Left hindlimb (tissue), 1 donor: ENCODE measurements around the gene KIAA1217.
A peak's percentile ranks its signal among the peaks of the same experiment; 100 is the strongest.
"Not testable (repeated sequence)": the region's sequence is repeated elsewhere in the genome, so short reads cannot be mapped to it uniquely, and the experiment has no call there.

Source experiments
- DNase-seq: peaks from one replicate; pipeline ENCODE4 v3.0.0-alpha.2; 2018

Gene KIAA1217

DNA sequence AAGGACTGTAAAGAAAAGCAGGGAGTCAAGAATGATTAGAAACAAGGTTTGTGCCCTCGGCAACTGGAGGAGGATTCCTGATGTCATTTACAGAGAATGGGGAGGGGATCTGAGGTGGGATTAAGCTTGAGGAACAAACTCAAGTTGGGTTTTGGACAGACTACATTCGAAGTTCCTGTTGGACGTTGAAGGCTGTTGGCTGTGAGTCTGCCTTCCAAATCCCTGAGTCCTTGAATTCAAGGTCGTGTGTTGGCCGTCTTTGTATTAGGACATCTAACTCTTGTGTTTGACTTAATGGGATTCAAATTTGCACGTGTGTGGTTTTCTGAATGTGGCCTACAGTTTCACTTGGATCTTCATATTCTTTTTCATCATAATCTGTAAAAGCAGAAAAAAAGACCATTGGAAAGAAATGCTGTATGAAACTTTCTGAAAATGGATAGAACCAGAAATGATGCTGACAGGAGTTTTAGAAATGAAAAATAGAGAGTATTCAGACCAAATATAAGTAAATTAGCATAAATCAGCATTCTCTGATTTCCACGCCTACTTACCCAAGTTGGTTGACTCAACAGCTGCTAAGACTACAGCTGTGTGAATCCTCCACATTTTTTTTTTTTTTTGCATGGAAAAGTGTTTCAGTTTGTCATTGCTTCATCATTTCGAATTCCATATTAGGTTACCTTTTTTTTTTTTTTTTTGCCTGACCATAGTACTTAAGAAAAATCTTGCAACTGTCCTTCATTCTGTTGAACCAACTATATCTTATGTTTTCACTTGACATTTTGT lies 94.8 kb downstream of the KIAA1217 start:
- peak; percentile 34 for DNase-seq

DNA sequence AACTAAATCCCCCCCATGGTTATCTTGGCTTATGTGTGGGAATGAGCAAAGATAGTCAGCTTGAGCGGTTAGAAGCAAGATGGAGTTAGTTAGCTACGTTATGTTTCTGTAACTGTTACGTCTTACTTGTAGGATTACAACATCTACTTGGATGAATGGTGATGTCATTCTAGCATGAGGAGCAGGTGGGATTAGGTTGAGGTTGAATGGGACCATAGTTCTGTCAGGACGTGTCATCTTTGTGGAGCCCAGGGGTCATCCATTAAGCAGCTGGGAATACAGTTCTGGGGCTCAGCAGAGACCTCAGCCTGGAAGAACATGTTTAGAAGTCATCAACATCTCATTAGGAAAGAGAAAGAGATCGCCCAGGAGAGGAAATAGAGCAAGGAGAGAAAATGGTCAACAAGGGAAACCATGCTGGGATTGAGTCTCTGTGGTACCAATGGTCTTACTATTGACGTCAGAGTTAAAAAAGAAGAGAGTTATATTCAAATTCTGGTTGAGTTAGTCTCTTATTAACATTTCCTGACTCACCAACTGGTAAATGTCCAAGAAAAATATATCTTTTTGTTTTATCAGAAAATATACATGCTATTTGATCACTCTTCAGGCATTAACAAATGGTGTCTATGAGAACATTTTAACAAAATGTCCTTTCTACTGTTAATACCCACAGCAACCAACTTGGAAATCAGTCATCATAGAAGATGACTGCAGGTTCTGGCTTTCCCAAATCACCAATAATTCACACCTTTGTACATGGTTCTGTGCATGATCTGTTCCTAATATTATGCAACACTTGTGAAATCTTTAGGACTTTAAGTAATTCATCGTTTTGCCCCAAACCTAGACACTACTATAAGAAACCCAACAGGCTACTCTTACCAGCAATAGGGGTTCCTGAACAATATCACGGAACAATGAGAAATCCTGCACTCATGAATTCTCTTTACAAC lies 96.9 kb downstream of the KIAA1217 start:
- DNase-seq = no peak

DNA sequence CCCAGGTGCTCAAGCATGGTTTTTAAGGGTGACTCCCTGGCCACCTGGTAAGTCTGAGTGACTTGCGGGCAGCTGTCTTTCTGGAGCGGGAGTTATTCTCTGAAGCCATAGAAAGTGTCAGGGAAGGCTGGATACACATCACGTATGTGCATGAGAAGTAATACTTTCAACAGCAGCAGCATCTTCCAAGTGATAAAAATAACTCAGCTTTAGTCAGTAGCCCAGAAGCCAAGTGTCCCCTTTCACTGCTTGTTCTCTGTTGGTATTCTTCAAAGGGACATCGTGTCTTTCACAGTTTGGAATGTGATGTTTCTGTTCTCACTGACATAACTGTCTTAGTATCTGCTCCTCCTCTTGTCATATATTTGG lies 97.6 kb downstream of the KIAA1217 start:
- DNase-seq = no peak

DNA sequence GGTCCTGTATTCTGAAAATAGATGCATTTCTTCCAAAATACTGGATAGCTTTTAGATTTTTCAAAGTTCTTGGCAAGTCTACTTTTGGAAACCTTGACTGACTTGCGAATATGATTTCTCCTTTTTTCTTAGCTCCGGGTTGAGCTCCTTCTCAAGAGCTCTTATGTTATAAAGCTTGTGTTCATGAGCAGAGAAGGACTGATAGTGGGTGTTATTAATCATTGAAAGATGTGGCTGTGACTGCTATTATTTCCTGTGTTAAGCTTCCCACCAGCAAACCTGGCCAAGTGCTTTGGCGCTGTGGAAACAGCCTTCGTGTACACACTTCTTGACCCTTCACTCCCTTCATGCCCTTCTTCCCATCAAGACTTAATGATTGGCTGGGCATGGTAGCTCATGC lies 98.2 kb downstream of the KIAA1217 start:
- DNase-seq = peak; percentile 33

DNA sequence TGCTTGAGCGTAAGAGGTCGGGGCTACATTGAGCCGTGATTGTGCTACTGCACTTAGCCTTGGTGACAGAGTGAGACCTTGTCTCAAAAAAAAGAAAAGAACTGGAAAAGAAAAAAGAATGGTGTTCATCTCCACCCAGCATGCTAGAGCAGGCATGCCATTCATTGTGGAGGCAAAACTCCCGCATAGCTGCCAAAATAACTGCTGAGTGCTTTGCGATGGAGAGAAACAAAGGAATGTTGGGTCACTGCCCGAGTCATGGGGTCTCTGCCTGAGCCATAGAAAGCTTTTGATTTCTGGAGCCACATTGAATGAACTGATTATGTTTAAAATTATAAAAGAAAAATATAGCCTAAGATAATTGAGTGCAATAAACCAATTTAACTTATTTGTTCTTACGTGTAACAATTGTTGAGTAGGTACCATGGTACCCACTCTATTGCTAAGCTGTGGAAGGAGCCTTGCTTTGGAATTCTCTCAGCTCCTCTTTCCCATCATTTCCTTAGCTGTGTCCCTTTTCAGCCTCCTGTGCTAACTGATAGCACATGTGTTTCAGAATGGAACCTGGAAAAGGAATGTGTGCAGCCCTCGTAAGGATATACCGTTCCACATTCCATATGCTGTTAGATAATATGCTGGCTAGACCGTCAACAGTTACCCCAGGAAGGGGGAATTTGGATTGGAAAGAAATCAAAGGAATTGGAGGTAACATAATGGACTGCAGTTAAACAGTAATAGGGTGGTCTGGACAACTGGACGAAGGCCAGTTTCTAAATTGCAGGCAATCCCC lies 99.0 kb downstream of the KIAA1217 start:
- DNase-seq = peak; percentile 36

DNA sequence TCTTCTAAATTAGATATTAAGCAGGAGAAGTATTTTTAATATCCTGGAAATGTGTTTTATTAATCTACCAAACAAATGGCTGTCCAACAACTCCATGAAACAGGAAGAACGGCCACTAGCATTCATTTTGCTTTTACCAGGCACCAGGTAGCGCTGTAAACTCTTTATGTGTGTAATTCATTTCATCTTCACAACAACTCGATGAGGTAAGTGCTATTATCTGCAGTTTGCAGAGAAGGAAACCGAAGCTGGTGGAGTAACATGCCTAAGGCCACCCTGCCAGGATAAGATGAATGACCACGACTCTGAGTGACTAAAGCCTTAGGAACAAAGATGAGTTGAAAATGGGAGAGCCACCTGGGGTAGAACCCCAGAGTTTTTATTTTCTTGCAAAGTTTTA lies 101.2 kb downstream of the KIAA1217 start:
- DNase-seq = no peak

DNA sequence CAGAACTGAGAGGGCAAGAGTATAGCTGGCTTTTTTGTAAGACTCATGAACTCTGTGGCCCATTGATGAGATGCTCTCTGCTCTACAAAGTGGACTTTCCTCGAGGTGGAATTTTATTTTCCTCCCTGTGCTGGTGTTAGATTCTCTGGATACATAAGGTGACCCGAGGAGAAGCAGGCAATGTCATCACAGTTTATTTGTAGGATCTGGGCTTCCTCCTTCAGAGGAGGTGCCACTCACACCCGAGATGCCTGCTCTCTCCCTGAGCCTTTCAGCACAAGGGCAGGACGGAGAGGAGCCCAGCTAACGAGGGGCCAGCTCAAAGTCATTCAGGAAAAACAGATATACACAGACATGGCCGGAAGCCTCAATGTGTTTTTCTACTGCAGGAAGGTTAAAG lies 103.0 kb downstream of the KIAA1217 start:
- no peak for DNase-seq

DNA sequence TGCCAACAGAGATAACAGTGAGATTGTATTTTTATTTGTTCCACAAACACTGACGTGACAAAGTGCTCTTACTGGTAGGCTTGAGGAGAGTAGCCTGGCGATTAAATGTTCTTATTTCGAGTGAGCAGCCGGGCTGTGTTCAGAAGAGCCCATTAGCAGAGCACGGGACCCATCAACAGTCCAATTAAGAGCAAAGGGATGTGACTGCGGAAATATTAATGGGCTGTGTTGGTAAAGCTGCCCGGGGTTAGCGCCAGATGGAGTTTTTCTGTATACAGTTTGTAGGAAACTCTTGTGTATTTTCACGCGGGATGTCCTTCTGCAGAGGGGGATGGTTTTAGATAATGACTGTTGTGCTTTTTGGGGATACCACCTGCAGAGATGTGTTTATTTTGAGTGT lies 104.3 kb downstream of the KIAA1217 start:
- no peak for DNase-seq

DNA sequence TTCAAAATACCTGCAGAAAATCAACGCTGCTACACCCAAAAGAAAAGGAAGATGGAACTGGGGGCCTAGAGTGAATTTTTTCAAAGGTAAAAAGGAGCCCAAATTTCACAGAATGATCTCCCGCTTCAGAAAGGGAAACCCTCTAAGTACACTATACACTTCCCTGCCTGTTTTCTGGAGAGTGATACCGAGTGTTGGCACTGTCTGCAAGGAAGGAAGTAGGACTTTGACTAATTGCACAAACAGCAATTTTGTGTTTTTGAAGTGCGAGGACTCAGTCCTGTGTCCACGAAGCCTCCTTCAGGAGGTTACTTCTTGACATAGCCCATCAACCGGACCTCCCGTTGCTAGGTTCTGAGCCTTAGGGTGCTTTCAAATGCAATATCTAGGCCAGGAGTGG lies 106.3 kb downstream of the KIAA1217 start:
- DNase-seq = no peak

DNA sequence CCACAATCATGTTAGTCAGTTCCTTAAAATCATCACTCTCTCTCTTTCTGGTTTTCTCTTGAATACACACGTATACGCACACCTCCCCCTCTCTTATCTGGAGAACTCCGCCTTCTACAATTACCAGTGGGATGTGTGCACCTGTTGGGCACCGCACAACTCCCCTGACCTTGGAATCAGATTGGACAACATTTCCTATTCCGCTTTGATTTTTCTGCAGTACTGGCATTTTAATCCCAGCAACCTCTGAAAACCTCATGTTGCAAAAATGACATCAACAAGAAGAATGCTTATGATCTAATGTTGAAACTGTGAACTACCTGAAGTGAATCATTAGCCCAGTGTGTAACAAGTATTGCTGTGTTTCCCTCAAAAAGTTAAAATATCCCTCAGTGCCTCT lies 109.6 kb downstream of the KIAA1217 start:
- no peak for DNase-seq

DNA sequence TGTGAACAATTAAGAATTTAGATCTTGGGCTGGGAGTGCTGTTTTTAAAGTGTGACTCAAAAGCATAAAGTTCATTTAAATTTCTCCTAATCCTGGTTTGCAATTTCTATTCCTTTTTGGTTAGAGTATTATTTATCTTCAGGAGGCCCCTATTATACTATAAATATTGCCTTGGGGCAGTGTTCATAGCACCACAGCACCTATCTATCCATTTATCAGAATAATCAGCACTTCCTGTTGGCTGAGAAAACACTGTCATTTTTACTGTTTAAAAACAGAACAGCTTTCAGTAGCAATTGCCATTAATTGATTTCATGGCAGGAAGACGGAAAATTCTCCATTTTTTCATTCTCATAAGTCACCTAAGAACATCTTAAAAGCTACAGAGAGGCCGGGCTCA lies 111.4 kb downstream of the KIAA1217 start:
- DNase-seq = no peak

DNA sequence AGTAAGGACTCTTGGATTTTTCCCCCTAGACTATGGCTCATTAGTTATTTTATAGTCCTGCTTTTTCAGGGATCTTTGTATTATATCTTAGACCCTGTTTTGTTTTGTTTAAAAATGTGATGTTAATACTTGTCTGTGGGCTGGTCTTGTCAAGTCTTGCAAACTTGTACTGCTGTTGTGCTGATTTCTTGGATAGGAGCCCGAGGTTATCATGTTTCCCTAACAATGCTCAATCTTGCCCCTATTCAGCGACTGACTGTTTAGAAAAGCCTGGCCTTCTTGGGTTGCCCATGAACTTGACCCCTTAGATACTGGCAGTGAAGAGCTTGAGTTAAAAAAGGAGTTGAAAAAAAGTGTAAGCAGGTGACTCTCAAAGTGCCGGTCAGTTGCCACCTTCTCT lies 115.7 kb downstream of the KIAA1217 start:
- no peak for DNase-seq

DNA sequence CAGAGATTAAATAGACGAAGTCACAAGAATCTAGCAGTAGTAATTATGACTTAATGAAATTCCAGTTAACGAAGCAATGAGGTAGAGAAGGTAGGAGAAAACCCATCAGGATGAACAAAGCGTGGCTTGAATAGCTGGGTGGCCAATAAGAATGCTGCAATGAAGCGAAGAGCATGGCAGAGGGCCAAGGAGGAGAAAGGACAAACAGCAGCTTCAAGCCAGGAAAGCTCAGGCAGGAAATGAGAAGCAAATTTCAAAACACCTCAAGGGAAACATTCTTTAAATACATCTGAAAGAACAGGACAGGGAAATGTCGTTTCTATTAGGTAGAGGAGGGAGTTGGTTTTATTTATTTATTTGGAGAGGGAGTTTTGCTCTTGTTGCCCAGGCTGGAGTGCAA lies 122.5 kb downstream of the KIAA1217 start:
- DNase-seq = peak; percentile 53

DNA sequence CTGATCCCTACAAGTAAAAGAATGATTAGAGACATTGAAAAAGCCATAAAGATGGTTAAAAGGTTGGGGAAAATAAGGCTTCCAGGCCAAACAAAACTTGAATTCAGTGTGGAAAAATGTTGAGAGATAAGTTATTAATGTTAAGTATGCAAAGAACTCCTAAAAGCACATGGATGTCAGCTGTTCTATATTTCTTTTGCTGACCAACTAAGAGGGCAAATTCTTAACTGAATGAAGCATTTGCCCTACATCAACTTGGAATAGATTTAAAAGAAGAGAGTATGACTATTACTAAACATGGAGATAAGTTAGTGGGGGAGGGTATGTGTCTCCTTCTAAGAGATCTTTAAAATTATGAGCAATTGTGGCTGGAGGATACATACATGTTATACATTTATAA lies 124.8 kb downstream of the KIAA1217 start:
- no peak for DNase-seq

DNA sequence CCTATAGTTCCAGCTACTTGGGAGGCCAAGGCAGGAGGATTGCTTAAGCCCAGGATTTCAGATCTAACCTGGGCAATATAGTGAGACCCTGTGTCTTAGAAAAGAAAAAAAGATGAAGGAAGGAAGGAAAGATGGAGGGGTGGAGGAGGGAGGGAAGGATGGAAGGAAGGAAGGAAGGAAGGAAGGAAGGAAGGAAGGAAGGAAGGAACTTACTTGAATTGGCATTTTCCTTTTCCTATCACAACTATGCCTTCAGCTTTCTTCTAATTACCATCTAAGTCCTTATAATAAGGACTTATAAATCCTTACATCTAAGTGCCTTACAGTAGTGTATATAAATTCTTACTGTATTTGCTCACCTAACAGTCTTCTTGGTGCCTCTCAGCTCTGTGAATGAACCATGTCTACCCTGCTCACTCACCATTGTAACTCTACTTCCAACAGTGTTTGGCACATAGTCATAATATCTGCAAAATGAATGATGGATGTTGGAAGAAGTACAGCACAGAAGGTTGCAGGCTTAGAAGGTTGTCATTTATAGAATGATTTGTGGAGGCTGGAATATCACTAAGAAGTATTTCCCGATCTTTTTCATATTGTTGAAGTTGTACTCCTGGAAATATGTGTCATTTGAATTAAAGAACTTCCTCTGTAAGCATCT lies 125.5 kb downstream of the KIAA1217 start:
- no peak for DNase-seq

DNA sequence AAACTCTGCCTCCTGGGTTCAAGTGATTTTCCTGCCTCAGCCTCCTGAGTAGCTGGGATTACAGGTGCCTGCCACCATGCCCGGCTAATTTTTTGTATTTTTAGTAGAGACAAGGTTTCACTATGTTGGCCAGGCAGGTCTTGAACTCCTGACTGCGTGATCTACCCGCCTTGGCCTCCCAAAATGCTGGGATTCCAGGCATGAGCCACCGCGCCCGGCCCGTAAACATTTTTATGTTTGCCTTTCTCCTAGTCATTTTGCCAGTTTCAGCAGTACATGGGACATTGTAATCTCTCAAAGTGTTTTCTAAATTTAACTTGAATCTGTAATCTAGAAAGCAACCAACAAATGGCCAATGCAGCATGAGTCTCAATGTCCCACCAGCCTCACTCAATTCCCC lies 128.8 kb downstream of the KIAA1217 start:
- not testable (repeated sequence) for DNase-seq

DNA sequence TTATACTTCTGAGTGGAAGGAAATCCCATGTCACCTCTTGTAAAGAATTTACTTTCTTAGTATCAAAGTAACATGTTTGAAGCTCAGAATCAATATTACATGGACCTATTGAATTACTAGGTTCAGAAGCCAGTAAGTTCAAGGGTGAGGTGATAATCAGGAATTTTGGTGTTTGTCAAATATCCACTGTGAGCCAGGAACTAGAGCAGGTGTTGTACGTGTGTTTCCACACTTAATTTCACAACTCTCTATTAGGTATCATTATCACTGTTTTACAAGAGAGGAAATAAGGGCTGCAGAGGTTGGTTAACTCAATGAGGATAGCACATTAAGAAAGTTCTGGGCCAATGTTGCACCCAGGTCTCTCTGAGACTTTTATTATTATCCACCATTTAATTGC lies 130.4 kb downstream of the KIAA1217 start:
- DNase-seq = no peak

DNA sequence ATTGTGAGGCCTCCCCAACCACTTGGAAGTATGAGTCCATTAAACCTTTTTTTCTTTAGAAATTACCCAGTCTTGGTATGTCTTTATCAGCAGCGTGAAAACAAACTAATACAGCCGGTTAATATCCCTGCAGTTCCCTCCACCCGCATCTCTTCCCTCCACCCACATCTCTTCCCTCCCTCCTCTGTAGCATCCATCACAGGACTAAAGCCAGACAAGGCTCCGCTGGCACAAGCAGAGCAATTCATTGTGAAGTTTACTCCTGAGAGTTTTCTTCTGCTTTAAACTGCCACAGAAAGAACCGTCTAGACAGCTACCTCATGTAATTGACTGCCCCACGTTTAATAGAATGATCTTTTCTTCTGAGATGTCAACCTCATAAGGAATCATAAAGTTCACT lies 131.5 kb downstream of the KIAA1217 start:
- no peak for DNase-seq

DNA sequence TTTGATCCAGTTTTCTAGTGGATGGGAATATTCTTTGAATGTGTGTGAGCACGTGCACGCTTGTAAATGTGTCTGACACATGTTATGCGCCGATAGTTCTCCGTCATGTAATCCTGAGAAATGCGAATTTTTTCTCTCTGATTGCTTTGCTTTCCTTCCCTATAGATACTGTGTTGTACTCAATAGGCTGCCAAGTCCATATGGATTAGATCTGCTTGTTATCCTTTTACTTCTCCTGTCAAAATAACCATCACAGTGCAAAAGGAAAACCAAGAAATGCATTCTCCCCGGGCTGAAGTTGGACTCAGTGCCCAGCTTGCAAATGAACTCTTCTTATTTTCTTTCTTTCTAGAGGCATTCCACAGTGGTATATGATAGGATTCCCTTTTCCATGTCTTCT lies 131.9 kb downstream of the KIAA1217 start:
- DNase-seq = no peak

DNA sequence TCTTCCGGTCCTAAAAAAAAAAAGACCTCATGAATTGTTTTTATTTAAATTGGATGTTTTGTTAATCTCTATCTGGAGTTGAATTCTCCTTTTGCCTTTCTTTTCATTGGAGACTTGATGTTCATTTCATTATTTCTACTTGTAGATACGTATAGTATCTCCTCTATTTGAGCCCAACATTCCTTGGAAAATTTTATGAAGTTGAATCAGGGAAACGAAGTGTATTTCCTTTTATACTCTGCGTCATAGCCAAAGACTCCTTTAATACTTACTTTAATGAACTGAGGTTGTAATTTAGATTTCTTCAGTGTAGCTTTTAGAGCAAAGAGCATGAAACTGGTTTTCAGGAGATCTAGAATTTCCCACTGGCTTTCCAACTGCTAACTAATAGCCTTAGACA lies 132.4 kb downstream of the KIAA1217 start:
- no peak for DNase-seq

DNA sequence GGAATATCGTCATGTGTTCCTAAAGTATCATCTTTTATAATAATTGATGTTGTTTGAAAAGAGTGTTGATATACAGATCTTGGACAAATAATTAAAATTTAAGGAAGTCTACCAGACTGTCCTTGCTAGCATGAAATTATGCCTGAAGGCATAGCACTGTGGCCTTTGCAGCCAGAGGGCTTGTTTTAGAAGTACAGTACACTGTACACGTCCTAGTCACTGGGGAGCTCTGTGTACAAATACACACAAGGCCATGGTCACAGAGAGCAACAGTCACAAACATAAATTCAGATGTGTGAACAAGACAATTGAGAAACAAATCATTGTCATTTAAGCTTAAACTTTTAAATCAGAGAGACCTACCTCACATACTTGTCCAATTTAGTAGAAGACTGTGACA lies 133.0 kb downstream of the KIAA1217 start:
- no peak for DNase-seq

DNA sequence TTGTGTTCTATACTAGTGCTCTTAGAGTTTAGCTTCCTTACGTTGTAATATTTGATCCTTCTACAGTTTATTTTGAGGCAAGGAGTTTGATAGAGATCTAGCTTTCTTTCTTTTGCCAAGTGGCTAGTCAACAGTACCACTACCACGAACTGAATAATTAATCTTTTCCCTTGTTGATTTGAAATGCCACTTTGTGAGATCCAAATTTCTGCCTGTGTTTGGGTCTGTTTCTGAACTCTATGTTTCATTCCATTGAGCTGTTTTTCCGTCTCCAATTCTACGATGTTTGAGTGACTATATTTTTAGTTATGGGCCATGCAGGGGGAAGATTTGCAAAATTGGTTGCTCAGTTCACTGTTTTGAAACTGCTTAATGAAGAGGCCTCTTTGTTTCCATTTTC lies 134.7 kb downstream of the KIAA1217 start:
- no peak for DNase-seq

DNA sequence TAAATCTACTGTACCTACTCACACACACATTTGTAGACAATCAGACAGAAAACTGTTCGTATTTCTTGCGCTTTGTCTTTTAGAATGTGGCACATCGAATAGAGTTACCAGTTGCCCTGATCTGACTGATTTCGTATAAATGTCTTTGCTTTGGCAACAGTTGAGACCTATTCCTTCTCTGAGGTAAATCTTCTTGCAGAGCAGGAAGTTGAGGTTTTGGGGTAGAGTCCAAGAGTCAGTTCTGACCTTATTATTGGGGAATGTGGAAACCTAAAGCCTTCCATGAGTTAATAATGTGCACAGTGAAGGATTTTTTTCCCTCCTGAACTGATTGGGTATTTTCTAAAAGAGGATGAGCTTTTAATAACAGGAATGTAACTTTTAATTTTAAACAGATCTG lies 135.3 kb downstream of the KIAA1217 start:
- DNase-seq = no peak
